ENCODE measurements around the gene CTAGE1. TPM values are rescaled to one million over a fixed set of nuclear protein-coding genes. Genes with fewer than 3 reads are reported as not detected.
"Not testable (repeated sequence)": the region's sequence is repeated elsewhere in the genome, so short reads cannot be mapped to it uniquely, and the experiment has no call there.

CTAGE1 gene
- 0.23 TPM for polyA plus RNA-seq (2013, experiment 1 of 2; ENCODE audit: insufficient read length)
- 0.36 TPM for polyA plus RNA-seq (2013, experiment 2 of 2; ENCODE audit: insufficient read length)

GRCh38 chr18:22417496-22418188, at the start of gene CTAGE1:
Gene CTAGE1, minus strand, starts transcription at chr18:22417915. Its CDS starts 104 bp downstream, at chr18:22417811.
- peak; percentile 79 for DNase-seq

GRCh38 chr18:22466608-22467395, 49.1 kb upstream of the CTAGE1 start:
- peak; percentile 96 for DNase-seq

- DNase-seq: peak; percentile 99
These were observed 48.2 kb upstream of the CTAGE1 start for GRCh38 chr18:22465859-22466457.

- no peak for DNase-seq
These were observed 45.4 kb upstream of the CTAGE1 start for GRCh38 chr18:22463076-22463475.

- no peak for DNase-seq
These were observed 41.8 kb upstream of the CTAGE1 start for GRCh38 chr18:22459491-22459890.

- DNase-seq: no peak
These were observed 39.8 kb upstream of the CTAGE1 start for GRCh38 chr18:22457524-22457923.

GRCh38 chr18:22456547-22456946, 38.8 kb upstream of the CTAGE1 start:
- DNase-seq: no peak

GRCh38 chr18:22456116-22456480, 38.4 kb upstream of the CTAGE1 start:
- DNase-seq: no peak

GRCh38 chr18:22455425-22456115, 37.9 kb upstream of the CTAGE1 start:
- no peak for DNase-seq

GRCh38 chr18:22453315-22453714, 35.6 kb upstream of the CTAGE1 start:
- no peak for DNase-seq

GRCh38 chr18:22452226-22452668, 34.5 kb upstream of the CTAGE1 start:
- DNase-seq: no peak

- DNase-seq: no peak
These were observed 34.1 kb upstream of the CTAGE1 start for GRCh38 chr18:22451796-22452195.

- not testable (repeated sequence) for DNase-seq
These were observed 33.1 kb upstream of the CTAGE1 start for GRCh38 chr18:22450766-22451165.

- not testable (repeated sequence) for DNase-seq
These were observed 32.6 kb upstream of the CTAGE1 start for GRCh38 chr18:22450318-22450717.

GRCh38 chr18:22449753-22450152, 32.0 kb upstream of the CTAGE1 start:
- not testable (repeated sequence) for DNase-seq

- no peak for DNase-seq
These were observed 30.5 kb upstream of the CTAGE1 start for GRCh38 chr18:22448238-22448637.

GRCh38 chr18:22447792-22448191, 30.1 kb upstream of the CTAGE1 start:
- DNase-seq: no peak

- DNase-seq: no peak
These were observed 29.2 kb upstream of the CTAGE1 start for GRCh38 chr18:22446911-22447310.

GRCh38 chr18:22446325-22446724, 28.6 kb upstream of the CTAGE1 start:
- DNase-seq: no peak

- no peak for DNase-seq
These were observed 23.9 kb upstream of the CTAGE1 start for GRCh38 chr18:22441638-22442037.

- DNase-seq: peak; percentile 80
These were observed 21.7 kb upstream of the CTAGE1 start for GRCh38 chr18:22439447-22439846.

- DNase-seq: no peak
These were observed 18.4 kb upstream of the CTAGE1 start for GRCh38 chr18:22436136-22436535.

Measured in fibroblast of skin of back (primary cell).